Right hindlimb (tissue), 1 donor: Measurements from ENCODE around the gene NAIF1.
"Not testable (repeated sequence)": the region's sequence is repeated elsewhere in the genome, so short reads cannot be mapped to it uniquely, and the experiment has no call there.

Experiments used
- DNase-seq: peaks from one replicate; pipeline ENCODE4 v3.0.0-alpha.2; 2018

The NAIF1 gene

DNA sequence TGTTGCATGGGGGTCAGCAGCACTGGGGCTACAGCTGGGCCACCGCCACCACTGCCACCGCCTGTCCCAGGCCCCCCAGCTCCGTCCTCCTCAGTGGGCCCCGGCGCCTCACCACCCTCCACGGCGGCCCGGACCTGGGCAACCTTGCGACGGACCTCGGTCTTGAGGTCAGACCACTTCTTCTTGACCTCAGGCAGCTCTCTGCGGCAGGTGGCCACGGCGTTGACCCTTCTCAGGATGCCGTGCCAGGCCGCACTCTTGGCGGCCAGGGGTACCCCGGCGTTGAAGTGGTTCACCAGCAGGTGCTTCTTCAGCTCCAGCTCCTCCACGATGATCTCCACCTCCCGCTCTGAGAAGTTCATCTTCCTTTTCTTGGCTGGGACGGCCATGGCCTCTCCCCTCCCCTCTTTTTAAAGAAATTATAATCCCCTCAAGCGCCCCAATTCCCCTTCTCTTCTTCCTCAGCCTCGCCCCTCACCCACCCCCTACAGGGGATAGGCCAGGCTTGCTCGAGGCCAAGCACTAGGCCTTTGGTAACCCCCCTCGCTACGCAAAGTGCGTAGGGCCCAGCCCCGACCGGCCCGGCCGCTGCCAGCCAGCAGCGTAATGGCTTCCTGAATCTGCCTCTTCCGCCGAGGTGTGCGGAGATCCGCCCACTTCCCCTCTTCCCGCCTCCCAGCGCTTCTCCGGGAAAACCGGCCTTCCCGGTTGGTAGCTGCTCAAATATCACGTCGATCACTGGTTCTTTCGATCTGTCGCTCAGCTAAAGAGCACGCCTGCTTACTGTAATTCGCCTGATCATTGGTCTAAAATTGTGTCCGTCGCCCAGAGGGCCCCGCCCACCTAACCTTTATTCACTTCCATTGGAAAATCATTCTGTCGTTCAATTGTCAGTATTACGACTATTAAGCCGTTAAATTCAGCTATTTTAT lies at the start of gene NAIF1:
Gene NAIF1 (minus strand): TSS at position 608 of the 932 bp plus-strand sequence. CDS start 219 bp downstream, at position 389.
- peak; percentile 99 for DNase-seq

- DNase-seq: peak; percentile 12
Observed at GRCh38 chr9:128116104-128117083, 49.3 kb upstream of the NAIF1 start.

DNA sequence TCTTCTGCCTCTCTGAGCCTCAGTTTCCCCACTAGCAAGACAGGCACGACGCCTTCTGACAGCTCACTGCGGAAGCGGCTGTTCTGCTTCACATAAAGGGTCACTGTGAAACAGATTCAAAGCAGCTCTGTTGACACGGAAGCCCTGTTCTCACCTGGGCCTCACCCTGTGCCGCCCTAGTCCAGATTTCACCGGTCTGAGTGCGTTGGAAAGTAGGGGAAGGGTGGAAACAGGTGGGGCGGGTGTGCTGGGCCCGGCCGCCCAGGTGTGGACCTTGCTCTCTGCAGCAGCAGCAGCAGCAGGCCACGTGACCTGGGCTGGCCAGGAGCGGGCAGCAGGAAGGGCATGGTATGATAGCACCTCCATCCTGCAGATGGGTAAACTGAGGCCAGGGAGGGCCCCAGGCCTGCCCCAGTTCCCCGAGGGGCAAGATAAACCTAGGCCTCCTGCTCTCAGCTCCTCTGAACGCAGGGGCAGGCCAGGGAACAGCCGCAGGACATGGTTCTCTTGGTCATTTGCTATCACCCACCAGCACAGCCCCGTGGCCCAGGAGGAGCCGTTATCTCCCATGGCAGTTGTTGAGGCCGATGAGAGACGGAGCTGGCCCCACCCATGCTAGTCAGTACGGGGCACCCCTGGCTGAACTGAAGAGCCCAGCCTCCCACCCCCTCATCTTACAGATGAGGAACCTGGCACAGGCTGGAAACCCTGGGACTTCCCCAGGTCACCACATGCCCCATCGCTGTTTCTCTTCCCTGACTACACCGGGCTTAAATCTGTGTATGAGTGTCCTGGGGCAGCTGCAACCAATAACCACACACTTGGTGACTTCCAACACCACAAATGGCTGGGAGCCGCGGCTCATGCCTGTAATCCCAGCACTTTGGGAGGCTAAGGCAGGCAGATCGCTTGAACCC lies 48.3 kb upstream of the NAIF1 start:
- peak; percentile 19 for DNase-seq

DNA sequence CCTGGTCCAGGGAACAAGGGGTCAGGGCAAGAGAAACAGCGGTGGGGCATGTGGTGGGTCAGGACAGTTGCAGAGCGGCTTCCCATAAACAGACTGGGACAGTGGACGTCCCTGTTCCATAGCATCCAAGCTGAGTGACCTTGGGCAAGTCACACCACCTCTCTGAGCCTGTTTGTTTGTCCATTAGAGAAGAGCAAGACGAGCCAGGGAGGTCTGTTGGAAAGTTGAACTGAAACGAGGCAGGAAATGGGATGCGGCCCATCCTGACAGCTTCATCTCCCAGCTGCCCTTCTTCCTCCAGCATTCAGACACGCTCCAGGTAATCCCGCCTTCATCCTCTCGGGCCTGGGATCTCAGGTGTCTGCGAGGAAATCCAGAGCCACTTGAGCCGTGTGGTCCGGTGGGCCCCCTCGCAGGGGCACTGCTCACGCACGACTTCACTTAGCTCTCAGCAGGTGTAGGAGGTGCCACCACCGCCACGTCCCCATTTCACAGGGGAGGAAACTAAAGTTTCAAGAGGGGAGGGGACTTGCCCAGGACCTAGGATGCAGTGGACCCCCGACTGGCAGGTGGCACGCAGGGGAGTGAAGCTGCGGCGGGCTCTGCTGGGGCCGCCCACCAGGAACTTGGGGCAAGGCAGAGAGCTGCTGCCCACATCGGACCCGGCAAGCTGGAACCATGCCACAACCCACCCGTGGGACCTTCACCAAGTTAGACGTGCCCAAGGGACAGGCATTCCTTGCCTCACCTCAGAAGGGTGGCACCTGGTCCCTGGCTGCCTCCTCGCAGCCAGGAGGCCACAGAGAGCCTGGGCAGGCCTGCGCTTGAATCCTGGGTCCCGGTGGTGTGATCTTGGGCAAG lies 47.4 kb upstream of the NAIF1 start:
- DNase-seq: peak; percentile 26

DNA sequence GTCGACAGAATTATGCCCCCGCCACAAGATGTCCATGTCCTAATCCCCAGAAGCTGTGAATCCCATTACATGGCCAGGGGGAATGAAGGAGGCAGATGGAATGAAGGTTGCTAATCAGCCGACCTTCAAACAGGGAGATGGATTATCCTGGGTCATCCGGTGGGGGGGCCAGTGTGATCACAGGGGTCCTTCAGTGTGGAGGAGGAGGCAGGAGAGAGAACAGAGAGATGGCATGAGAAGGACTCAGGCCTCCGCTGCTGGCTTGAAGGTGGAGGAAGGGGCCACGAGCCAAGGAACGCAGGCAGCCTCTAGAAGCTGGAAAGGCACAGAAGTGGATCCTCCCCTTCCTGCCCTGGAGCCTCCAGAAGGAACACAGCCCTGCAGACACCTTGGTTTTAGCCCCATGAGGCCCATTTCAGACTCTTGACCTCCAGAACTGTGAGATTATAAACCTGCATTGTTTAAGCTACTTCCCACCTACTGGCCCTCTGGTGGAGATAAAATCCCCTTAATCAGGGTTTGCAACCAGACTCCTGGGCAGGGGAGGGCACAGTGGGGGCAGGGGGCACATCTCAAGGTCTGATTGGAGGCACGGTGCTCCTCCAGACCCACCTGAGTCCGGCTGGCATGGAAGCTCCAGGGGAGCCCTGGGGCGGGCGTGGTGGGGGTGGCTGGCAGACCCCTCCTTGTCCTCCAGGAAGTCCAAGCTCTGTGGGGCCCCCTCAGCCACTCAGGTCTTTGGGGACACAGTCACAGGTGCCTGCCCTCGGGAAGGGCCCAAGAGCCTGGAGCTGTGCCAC lies 46.6 kb upstream of the NAIF1 start:
- DNase-seq: peak; percentile 16

- DNase-seq: not testable (repeated sequence)
Observed at GRCh38 chr9:128111726-128112125, 44.6 kb upstream of the NAIF1 start.

GRCh38 chr9:128109050-128109709 lies 42.1 kb upstream of the NAIF1 start:
- no peak for DNase-seq

GRCh38 chr9:128108269-128109049 lies 41.3 kb upstream of the NAIF1 start:
- DNase-seq: no peak

DNA sequence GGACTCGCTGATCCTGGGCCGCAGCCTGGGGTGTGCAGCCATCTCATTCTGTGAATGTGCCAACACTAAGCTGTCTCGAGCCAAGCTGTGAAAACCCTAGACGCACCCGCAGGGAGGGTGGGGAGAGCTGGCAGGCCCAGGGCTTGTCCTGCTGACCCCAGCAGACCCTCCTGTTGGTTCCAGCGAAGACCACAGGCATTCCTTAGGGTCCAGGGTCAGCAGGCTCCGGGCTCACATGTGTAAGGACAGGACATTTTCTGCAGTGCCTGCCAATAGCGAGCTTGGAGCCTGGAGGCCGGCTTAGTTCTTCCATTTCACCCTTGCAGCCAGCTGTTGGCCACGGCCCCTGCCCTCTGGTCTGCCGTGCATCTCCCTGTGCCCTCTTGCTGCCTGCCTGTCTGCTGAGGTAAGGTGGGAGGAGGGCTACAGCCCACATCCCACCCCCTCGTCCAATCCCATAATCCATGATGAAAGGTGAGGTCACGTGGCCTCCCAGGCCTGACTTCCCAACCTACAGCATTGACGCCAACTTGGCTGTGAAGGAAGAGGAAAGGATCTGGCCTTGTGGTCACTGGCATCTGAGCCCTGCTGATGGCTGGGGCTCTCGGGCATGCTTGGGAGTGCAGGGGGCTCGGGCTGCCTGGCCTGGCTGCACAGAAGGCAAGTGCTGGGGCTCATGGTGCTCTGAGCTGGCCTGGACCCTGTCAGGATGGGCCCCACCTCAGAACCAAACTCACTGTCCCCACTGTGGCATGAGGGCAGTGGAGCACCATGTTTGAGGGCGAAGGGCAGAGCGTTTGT lies 40.5 kb upstream of the NAIF1 start:
- DNase-seq: no peak

DNA sequence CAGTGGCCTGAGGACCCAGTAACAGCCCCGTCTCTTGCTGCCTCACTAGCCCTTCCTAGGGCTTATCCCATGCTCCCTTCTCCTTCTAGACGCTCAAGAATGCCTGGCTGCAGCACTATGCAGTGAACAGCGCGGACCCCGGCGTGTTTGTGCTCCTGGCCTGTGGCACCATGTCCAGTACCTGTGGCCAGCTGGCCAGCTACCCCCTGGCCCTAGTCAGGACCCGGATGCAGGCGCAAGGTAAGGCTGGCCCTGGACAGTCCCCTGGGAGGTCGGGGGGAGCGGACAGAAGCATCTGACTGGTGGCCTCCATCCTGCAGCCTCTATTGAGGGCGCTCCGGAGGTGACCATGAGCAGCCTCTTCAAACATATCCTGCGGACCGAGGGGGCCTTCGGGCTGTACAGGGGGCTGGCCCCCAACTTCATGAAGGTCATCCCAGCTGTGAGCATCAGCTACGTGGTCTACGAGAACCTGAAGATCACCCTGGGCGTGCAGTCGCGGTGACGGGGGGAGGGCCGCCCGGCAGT lies 39.9 kb upstream of the NAIF1 start:
- no peak for DNase-seq

DNA sequence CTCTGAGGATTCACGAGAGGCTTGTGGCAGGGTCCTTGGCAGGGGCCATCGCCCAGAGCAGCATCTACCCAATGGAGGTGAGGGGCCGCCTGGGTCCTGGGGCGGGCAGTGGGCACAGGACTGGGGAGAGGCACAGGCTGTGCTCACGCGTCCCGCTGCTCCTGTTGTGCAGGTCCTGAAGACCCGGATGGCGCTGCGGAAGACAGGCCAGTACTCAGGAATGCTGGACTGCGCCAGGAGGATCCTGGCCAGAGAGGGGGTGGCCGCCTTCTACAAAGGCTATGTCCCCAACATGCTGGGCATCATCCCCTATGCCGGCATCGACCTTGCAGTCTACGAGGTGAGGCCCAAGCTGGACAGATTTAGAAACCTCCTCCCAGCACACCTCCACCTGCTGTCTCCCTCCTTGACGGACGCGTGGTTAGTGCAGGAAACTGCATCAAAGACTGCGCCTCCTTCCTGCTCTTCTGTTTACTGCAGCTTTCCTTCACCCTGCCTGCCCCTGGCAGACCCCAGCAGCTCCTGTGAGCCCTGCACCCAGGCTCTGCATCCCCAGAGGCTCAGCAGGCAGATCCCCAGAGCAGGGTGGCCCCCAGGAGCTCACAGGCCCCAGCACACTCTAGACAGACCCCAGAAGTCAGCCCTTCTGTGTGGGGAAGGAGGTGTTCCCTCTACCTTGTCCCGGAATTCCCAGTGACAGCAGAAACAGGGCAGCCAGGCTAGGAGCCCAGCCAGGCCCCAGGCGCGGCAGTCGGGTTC lies 39.2 kb upstream of the NAIF1 start:
- DNase-seq: no peak

DNA sequence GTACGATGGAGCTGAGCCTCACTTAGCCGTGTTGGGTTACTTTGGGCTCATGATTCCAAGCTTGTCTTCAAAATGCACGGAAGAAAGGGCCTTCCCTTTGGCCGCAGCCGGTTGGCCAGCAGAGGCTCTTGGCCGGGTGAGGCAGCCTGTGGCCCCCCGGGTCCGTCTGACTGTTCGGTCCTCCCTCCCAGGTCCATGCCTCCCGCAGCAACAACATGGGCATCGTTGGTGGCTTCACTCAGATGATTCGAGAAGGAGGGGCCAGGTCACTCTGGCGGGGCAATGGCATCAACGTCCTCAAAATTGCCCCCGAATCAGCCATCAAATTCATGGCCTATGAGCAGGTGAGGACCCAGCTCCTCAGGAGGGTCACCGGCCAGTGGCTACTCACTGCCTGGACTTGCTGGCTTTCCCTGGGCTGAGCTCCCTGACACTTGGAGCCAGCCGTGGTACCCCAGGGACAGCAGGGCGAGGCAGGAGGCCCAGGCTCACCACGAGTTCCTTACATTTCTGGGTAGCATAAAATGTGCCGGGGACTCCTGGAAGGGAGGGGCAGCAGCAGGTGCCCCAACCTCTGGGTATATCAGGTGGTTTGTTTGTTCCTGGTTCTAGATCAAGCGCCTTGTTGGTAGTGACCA lies 38.5 kb upstream of the NAIF1 start:
- no peak for DNase-seq

- peak; percentile 72 for DNase-seq
Observed at GRCh38 chr9:128104171-128104618, 37.1 kb upstream of the NAIF1 start.

DNA sequence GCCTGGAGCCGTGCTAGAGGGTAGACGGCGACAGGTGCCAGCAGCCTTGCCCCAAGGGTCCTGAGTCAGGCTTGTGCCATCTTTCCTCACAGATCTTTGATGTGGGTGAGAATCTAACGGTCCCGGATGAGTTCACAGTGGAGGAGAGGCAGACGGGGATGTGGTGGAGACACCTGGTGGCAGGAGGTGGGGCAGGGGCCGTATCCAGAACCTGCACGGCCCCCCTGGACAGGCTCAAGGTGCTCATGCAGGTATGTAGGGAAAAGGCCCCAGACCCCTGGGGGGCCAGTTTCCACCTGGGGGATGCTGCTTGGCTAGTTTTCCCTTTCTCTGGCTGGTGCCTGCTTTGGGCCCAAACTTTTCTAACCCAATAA lies 36.5 kb upstream of the NAIF1 start:
- no peak for DNase-seq

GRCh38 chr9:128102861-128103588 lies 35.9 kb upstream of the NAIF1 start:
- DNase-seq: no peak

GRCh38 chr9:128102196-128102595 lies 35.1 kb upstream of the NAIF1 start:
- DNase-seq: no peak
